ENCODE measurements around the gene VMAC. TPM values are rescaled to one million over a fixed set of nuclear protein-coding genes. Genes with fewer than 3 reads are reported as not detected.

The VMAC gene
- total and polyA plus RNA-seq, 2 of the 8 experiments (the other 6 are each of a cell fraction or from before 2014, with no cell fraction given): 1.3 to 2.2 TPM

DNA sequence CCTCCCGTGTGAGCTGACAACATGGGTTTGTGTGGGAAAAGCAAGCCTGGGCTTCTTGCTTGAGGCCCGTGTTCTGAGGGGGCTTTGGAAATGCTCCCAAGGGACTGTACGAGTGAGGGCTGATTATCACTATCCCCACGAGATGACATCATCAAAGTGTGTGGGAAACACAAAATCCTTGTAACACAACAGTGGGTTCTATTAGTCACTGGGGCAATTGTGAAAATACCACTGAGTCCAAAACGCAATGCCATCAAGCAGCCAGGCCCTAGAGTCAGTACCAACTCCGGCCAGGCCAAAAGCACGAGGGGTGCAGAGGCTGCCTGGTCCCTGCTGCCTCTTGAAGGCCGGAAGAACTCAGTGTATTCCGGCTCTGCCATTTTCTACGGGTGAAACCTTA lies 39.0 kb downstream of the VMAC start:
- Histone ChIP-seq H3K79me2 (ENCODE audit: control insufficient read depth in 1 of 2, insufficient read depth in 2 of 2, low read length in 2 of 2) (peaks cover 0 to 61% of the 10 kb centered on the region in 2 experiments; a peak in 3 of 4 replicates), H3K9ac (replicated peaks in 1 of 4; ENCODE audit: extremely low read depth in 1 of 4, low read depth in 3 of 4, low read length in 3 of 4) (0 out of 7 replicates have a peak overlapping the region, but pooled peaks of 1 of the 4 experiments have one; percentile 11), H2AFZ (ENCODE audit: low read length) (no peak overlapping the region), H3K4me2 (ENCODE audit: insufficient read depth in 1 of 2, low read depth in 2 of 2, low read length in 2 of 2) (no peak overlapping the region), H3K79me1 (ENCODE audit: low read depth, low read length) (peaks cover 21% of the 10 kb centered on the region), H3K14ac (ENCODE audit: insufficient read length) (no peak overlapping the region), H2BK120ac (replicated peaks; ENCODE audit: low read depth, low read length) (no peak overlapping the region), H3K18ac (ENCODE audit: extremely low read depth, low read length) (no peak overlapping the region), H3K4me1 (replicated peaks in 1 of 4; ENCODE audit: control insufficient read depth in 3 of 4, insufficient read depth in 4 of 4, low read length in 3 of 4) (peaks cover 0 to 1% (median 0%) of the 10 kb centered on the region in 4 experiments; a peak in 4 of 7 replicates), H3K23ac (ENCODE audit: insufficient read length) (no peak overlapping the region), H2BK12ac (ENCODE audit: low read depth, low read length) (no peak overlapping the region), H3K27ac (ENCODE audit: low read depth, low read length) (no peak overlapping the region), H3K56ac (replicated peaks; ENCODE audit: insufficient read length, low read depth, low read length) (no peak overlapping the region), H3K4me3 (ENCODE audit: extremely low read depth in 1 of 4, insufficient read depth in 2 of 4, low read depth in 3 of 4, low read length in 4 of 4) (no peak overlapping the region), H3K27me3 (replicated peaks in 1 of 4; ENCODE audit: control insufficient read depth in 3 of 4, extremely low read depth in 1 of 4, insufficient read depth in 3 of 4, low read length in 3 of 4) (no peaks in the 10 kb centered on the region), H3K36me3 (ENCODE audit: control insufficient read depth in 2 of 4, insufficient read depth in 4 of 4, low read length in 3 of 4) (peaks cover 0 to 21% (median 9%) of the 10 kb centered on the region in 4 experiments; a peak in 5 of 8 replicates), H3K9me3 (ENCODE audit: insufficient read depth in 2 of 2, low read depth in 1 of 2, low read length in 1 of 2) (no peaks in the 10 kb centered on the region), H2AK5ac (ENCODE audit: low read depth, low read length) (no peak overlapping the region), H2BK20ac (ENCODE audit: low read length) (no peak overlapping the region), H4K91ac (replicated peaks; ENCODE audit: insufficient read length, low read length) (no peak overlapping the region), H4K8ac (ENCODE audit: extremely low read depth, insufficient read depth, low read length) (no peak overlapping the region), H2BK15ac (ENCODE audit: low read length) (no peak overlapping the region), H3K4ac (replicated peaks; ENCODE audit: insufficient read length, low read depth, low read length) (no peak overlapping the region), H4K5ac (ENCODE audit: insufficient read length, low read depth, low read length) (no peak overlapping the region), H4K20me1 (replicated peaks in 1 of 2; ENCODE audit: control insufficient read depth in 1 of 2, insufficient read depth in 2 of 2, low read length in 2 of 2) (peaks cover 30 to 35% of the 10 kb centered on the region in 2 experiments), H3K23me2 (ENCODE audit: low read depth, low read length) (no peaks in the 10 kb centered on the region), H2BK5ac (ENCODE audit: low read depth, low read length) (0 out of 2 replicates have a peak overlapping the region, but pooled peaks have one; percentile 24)
- no peak for DNase-seq (ENCODE audit: low read depth in 1 of 2, low spot score in 2 of 2)
- no peak for TF ChIP-seq MAFK (IDR thresholded peaks at IDR 0.05; ENCODE audit: low read depth, low read length)
- no peak for TF ChIP-seq JUND (IDR thresholded peaks at IDR 0.05; ENCODE audit: low read length)
- no peak for TF ChIP-seq POU5F1 (IDR thresholded peaks at IDR 0.05; ENCODE audit: low read depth, low read length)
- TF ChIP-seq BACH1 (IDR thresholded peaks at IDR 0.05; ENCODE audit: low read length): no peak
- TF ChIP-seq CBX5 (IDR thresholded peaks at IDR 0.05; ENCODE audit: low read depth, low read length): no peak
- no peak for TF ChIP-seq CTBP2 (IDR thresholded peaks at IDR 0.05; ENCODE audit: borderline replicate concordance, insufficient read depth, insufficient read length, low read length)
- TF ChIP-seq, protein P1, sequence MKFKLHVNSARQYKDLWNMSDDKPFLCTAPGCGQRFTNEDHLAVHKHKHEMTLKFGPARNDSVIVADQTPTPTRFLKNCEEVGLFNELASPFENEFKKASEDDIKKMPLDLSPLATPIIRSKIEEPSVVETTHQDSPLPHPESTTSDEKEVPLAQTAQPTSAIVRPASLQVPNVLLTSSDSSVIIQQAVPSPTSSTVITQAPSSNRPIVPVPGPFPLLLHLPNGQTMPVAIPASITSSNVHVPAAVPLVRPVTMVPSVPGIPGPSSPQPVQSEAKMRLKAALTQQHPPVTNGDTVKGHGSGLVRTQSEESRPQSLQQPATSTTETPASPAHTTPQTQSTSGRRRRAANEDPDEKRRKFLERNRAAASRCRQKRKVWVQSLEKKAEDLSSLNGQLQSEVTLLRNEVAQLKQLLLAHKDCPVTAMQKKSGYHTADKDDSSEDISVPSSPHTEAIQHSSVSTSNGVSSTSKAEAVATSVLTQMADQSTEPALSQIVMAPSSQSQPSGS (IDR thresholded peaks at IDR 0.05; ENCODE audit: low read length): no peak
- no peak for TF ChIP-seq BCL11A (IDR thresholded peaks at IDR 0.05; ENCODE audit: low read depth in 2 of 2, low read length in 2 of 2)
- TF ChIP-seq CREB1 (IDR thresholded peaks at IDR 0.05): no peak
- TF ChIP-seq BRCA1 (IDR thresholded peaks at IDR 0.05; ENCODE audit: low read depth, low read length): no peak
- no peak for TF ChIP-seq RXRA (IDR thresholded peaks at IDR 0.05; ENCODE audit: insufficient read depth, low read depth, low read length)
- WGBS, 2 experiments (ENCODE audit: extremely low coverage in 1 of 2, insufficient coverage in 1 of 2, insufficient read length in 1 of 2, insufficient replicate concordance in 2 of 2, low coverage in 1 of 2, low lambda C conversion rate in 2 of 2, missing lambda C conversion rate in 1 of 2): 85% methylated on average over 10 of the region's 10 CpGs; no CpG with 5 or more reads in 1 of the 2 experiments
- ChIA-PET CTCF (ENCODE audit: partially characterized antibody) (interaction anchor here (0.6 to 2.5 kb wide), 9 partner anchors 8 to 1322 kb away, joined by 3 to 10 read pairs (median 3); no protein-coding TSS in a partner anchor), POLR2A (ENCODE audit: partially characterized antibody) (interaction anchor here (0.6 to 1.9 kb wide), 3 partner anchors 8 to 115 kb away, joined by 3 to 4 read pairs (median 4); no protein-coding TSS in a partner anchor)
- no peak for FAIRE-seq
